GM18498 (cell line): ENCODE data around the gene TMEM218.

Experiments used
- ATAC-seq: cut with Tn5 transposase; IDR thresholded peaks from one replicate; pipeline ENCODE4 v1.9.1; 2021; ENCODE audit warnings: mild to moderate bottlenecking, moderate library complexity; ENCODE audit not compliant: unreplicated experiment

The TMEM218 gene

DNA sequence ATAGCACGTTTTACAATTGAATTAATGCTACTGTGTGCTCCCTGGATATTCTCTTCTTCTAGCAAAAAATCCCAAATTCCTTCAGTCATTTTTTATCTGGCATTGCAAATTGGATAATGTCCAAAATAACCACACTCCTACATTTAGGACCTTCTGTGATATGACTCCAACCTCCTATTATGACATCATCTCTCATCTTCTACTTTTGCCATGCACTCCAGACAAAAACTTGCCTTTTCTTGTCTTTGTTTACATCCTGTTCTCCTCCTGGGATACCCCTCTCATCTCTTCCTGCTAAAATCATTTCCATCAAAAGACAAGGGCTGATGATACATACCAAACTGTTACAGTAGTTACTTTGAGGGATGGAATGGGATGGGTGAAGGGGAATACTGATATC, 20.6 kb upstream of the TMEM218 start:
- ATAC-seq: no peak

DNA sequence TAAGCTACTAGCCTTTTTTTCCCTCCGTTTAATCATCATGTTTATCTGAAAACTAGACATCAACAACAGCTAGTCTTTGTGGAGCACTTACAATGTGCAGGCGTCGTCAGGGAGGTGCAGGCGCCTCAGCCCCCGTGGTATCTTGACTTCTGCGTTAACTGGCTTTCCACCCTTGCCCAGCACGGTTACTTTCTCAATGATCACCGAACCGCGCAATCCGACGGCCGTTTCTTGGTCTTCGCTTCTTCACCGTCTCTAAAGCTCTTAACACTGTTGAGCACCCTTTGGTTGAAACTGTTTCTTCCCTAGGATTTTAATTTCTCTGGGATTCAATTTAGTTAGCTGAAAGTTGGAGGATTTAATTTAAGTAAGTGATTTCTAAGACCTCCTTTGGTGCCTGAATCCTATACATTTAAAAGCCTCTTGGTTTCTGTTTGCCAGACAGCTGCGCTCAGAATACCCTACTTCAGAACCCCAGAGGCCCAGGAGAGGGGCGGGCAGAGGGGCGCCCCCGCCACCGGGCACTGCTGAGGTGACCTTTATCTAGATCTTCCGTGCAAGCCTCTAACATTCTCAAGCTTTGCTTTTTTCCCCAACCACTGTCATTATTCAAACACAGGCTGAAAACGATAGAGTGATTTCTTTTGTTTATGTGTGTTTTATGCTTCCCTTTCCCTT, 18.0 kb upstream of the TMEM218 start:
- ATAC-seq: no peak

DNA sequence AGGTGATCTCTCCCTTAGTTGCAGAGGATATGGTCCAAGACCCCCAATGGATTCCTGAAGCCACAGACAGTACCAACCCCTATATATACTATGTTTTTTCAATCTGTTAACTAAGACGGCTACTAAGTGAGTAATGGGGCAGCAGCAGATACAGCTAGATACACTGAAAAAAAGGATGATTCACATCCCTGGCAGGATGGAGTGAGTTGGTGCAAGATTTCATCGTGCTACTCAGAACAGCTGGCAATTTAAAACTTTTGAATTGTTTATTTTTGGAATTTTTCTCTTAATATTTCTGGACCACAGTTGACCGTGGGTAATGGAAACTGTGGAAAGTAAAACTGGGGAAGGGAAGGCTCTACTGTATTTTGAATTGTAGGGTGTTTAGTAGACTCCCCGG, 17.0 kb upstream of the TMEM218 start:
- no peak for ATAC-seq

DNA sequence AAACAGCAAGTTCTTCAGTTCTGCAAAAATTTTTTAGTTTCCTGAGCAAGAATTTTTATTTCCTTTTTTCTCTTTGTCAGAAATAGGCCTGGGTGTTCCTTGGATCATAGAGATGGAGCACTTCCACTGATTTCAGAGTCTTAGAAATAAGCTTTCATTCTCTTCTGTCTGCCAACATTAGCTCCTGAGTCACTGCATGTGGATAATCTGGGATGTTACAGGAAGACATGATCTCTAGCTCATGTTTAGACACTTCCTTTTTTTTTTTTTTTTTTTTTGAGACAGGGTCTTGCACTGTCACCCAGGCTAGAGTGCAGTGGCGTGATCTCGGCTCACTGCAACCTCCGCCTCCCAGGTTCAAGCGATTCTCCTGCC, 13.2 kb upstream of the TMEM218 start:
- ATAC-seq: no peak

DNA sequence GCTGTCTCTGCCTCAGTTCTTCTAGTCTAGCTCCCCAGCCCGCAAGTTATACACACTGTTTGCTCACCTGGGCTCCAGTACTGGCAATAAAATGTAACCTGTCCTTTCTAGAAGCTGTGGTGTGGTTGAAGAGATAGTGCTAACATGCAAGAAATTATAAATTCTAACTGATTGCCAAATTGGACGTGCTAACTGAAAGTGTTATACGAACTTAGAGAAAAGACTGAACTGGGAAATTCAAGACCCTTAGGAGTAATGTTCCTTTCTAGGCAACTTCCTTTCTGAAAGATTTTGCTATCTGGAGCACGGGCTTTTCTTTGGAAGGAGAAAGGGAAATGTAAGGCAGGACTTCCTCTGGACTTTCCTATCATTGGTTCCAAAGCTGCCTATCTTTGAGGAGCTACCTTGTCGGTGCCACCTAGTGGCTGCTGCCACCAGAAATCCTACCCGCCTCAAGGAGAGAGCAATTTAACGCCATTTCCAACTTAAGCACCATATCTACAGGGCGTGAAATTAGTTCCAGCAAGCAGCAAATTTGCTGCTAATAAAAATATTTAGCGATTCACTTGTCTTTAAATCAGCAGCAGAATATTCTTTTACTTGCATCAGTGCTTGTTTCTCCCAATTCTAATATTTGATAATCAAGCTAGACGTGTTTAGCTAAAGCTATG, 12.7 kb upstream of the TMEM218 start:
- ATAC-seq: peak; percentile 80

DNA sequence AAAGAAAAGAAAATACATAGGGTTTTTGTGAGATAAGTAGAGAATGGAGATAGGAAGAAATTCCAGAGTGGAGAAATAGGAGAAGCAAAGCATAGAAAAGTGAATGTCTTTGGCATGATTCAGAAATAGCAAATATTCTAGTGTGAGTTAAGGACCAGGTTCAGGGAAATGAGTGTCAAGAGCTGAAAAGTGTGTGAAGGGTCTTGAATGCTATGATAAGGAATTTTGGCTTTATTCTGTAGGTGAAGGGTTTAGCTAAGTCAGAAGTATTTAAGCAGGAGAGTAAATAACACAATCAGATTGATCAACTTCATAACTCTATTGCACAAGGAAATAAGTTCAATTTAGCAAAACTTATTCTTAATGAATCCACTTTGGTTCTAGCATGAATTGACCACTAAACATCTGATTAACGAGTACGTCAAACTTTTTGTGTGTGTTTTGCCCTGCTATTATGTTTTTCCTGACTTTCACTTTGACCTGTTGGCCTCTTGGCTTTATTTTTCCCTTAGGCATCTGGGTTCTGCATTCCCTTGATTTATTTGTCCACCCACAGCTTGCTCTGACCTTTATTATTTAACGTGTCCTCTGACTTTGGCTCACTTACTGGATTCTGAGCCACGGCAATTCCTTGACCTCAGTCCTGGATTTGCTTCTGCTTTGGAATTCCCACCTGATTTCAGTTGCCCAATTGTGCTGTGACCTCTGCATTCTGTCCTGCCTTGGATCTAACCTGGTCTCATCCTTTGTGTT, 11.9 kb upstream of the TMEM218 start:
- no peak for ATAC-seq

DNA sequence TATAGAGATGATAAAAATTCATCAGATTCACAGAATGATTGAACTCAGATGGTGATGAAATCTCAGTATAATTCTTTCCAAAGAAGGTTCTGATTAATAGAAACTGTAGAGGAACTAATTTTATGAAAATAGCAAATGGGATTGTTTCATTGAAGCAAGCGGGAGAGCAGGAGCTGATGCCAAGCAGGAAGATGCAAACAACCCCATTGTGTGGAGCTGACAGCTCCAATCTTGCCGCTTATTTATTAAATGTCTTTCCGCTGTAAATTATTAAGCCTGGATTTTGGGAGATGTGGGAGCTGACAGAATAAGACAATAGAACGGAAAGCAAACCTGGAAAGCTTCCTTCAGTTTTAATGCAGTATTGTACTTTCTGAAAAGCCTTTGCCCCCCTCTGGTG, 6.0 kb upstream of the TMEM218 start:
- ATAC-seq: no peak

DNA sequence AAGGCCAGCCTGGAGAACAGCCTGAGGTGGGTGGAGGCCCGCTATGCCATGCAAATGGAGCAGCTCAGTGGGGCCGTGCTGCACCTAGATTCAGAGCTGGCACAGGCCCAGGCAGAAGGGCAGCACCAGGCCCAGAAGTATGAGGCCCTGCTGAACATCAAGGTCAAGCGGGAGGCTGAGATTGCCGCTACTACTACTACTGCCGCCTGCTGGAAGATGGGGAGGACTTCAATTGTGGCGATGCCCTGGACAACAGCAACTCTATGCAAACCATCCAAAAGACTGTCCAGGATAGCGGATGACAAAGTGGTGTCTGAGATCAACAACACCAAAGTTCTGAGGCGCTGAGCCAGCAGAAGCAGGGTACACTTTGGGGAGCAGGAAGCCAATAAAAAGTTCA, 3.1 kb upstream of the TMEM218 start:
- ATAC-seq: no peak

DNA sequence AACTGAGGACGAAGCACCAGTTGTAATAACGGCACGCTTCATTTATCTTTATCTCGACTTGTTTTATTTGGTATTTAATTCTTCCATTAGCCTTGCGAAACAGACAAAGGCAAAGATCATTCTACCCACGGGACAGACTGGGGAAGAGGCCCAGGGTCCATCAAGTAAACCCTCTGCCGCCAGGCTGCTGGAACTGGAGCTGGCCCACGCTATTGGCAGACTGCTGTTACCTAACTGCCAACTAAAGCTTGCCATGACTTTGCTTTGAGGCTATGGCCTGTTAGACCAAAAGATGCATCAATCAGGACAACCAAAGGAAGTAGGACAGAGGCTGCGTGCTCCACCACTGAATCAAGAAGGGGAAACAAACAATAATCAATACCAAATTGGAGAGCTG, 780 bp upstream of the TMEM218 start:
- no peak for ATAC-seq

DNA sequence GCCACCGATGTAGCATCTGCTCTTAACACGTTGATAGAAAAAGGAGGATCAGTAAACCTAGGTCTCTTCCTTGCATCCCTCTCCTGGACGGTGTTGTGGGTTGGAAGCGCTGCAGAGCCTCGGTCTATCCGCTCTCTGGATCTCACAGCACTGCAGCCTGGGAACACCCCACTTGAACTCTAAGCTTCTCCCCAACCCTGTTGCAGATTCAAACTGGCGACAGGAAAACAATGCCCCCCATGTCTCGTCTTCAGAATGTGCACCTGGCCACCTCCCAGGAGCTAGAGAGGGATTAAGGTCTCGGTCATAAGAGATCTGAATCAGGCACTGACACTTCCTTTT, 454 bp downstream of the TMEM218 start:
- no peak for ATAC-seq

DNA sequence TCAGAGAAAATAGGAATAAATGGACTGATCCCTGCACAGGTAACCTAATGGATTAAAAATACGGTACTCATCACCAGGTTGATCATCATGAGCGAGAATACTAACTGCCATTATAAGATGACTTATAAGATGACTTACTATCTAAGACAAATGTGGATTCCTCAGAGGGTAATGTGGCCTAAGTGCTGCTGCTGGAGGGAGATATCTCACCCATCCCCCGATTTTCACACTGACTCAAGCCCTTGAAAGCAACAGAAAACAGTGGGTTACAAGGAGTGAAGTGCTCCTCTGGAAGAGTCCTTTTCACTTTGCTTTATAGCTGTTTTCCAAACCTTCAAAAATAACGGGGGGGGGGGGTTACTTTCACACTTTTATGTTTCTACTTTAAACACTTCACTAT, 920 bp downstream of the TMEM218 start:
- no peak for ATAC-seq

DNA sequence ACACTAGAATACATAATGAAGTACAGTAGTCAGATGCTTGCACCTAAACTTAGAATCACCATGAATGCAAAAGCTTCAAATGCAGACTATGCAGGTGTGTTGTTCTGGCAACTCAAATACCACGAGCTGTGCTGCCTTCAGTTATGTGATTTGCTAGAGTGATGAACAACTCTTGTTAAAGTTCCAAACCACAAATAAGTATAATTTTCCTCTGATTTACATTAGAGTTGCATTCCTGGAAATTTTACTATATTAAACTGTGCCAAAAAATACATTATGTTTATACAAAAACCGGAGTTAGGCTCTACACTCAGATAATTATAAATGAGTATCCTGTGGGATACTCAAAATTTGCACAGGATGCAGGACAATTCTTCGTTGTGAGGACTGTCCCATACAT, 3.0 kb downstream of the TMEM218 start:
- no peak for ATAC-seq

DNA sequence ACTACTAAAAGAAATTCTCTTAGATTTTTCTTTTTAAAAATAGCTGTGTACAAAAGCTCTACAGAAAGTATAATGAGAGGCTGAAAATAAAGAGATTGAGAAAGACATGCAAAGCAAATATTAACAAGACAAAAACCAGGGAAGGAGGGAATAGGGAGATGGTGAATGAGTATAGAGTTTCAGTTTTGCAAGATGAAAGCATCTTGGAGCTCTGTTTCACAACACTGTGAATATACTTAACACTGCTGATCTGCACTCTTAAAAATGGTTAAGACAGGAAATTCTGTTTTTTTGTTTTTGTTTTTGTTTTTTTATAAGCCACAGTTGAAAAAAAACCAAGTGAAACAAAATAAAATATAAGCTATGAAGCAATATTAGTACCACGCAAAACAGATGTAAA, 5.5 kb downstream of the TMEM218 start:
- ATAC-seq: no peak

DNA sequence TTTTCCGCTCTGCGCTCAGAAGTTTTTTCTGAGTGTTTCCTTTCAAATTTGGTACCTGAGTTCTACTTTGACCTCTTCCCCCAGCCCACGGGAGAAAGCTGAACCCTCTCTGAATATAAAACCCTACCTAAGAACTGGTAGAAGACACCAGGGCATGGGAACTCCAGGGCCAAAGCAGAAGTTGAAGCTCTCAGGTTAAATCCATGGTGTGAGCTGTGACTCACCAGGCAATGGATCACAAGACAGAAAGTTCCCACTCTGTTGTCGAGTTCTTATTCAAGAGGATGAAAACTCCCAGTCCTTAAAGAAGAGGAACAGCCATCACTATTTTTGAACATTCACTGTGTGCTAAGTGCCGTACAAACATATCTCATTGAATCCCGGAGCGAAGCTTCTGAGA, 8.9 kb downstream of the TMEM218 start:
- no peak for ATAC-seq

DNA sequence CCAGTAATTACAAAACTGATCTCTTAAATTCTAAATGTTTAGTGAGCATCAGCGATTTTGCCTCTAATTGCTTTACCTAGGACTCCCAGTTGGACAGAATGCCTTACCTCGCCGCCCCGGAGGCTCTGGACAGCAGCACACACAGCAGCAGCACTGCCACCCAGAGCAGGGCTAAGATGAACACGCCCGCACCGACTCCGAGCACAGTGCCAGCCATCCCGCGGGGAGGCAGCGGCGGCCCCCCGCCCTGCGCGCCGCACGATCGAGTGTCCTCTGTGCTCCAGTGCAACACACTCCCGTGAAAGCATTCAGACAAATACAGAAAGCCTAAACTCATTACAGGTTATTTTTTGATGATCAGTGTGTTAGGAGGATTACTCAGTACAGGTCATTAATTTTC, 9.4 kb downstream of the TMEM218 start:
- ATAC-seq: no peak

DNA sequence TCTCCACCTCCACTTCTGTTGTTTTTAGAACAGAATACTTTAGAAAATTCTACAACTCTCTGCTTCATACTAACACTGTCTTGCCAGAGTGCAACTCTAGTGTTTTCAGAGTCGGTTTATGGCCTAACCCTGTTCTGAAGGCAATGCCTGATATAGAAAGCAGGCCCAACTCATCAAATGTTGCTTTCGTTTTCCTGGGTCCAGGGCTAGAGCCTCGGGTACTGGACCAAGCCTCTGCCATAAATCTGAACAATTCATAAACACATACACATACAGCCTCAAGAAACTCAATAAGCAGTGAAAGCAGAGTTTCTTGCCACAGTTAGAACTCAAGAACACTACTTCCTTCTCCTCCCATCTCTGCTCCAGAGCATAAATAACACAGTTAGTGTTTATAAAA, 9.8 kb downstream of the TMEM218 start:
- ATAC-seq: no peak

DNA sequence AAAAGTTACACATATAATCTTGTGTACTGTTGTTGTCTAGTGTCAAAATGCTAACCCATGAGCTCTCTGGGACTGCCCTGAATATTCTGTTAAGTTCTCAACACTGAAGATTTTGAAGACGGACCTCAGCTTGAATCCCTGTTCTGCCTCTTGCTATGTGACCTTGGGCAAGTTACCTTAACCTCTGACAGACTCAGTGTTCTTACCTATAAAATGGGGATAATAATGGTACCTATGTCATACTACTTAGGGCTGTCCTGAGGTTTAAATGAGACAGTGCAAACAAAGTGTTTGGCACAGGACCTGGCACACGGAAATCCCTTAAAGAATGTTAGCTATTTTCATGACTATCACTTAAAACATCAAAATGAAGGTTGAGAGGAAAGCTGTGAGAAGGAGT, 11.3 kb downstream of the TMEM218 start:
- no peak for ATAC-seq

DNA sequence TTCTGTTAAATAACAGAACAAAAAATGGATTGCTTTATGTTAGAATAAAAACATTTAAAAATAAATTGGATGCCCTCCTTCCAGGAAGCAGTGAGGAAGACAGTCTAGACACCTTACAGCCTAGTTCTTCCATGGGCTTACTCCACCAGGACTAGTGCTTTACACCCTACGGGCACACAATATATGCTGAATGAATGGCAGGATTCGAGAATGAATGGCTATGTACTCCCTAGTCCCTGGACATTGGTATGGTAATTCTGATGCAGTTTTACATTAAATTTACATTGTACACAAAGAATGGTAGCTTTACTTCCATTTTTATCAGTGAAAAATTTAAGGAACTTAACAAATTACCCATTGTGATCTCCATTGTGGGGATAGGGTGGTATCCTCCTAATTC, 16.7 kb downstream of the TMEM218 start:
- ATAC-seq: no peak

DNA sequence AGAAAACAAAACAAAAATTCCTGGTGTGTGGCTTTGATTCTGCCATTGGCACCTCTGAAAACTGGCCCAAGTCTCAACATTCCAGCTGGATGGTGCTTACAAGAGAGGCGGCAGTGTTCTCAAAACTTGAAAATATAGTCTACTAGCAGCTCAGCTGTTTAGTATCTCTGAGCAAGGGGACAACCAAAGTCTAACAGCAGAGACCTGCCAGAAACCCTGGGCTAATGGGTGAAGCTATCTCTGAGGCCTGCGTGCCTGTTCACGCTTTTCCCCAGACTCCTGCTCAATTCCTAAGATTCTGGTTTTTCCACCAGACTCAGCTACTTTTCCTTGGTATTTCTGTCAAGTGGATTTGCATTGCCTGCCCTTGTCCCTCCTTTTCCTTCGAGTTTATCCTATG, 17.9 kb downstream of the TMEM218 start:
- ATAC-seq: no peak

DNA sequence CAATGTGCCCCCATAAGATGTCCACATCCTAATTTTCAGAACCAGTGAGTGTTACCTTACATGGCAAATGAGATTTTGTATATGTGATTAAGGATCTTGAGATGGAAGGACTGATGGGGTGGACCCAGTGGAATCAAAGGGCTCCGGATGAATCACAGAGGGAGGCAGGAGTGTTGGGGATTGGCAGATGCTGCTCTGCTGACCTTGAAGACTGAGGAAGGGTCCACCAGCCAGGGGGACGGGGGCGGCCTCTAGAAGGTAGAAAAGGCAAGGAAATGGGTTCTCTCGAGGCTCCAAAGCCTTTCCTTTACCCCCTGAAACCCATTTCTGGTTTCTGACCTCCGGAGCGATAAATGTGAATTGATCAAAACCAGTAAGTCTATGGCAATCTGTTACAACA, 18.8 kb downstream of the TMEM218 start:
- ATAC-seq: no peak

DNA sequence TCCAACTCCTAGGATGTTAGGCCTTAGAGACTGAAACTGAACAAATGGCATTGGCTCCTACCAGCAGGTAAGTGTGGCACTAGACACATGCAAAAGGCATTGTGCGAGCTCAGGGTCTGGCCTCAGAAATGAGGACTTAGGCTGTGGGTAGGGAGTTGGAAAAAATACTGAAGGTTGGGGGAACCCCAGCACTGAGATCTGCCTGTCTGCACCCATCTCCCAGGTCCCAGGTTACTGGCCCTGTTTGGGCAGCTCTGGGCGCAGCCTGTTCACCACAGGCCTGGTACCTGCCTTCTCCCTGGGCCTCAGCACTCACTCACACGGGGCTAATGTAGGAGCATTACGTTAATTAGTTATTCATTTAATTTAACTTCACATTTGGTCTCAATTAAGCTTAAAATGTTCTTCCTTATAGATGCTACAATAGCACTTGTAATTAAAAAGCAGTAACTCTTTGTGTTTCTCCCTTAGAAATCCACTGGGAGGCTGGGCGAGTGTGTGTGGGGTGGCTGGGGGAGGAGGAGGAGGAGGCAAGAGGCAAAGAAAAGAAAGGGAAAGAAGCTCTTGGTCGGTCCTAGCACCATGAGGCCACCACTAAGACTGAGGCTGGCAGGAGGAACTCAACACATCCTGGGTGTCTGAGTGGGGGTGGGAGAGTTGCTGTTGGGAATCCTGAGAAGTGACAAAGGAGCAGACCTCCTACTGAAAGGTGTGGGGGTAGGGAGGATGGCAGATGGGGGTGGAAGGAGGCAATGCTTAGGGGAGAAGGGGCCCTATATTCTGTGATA, 19.4 kb downstream of the TMEM218 start:
- ATAC-seq: no peak
